IPS-20b (cell line): ENCODE data around the gene NSD2.

ENCODE experiments used
- H3K27ac ChIP-seq: one replicate; pipeline ENCODE4 v1.5.1; 2013; ENCODE audit warnings: low read length
- H3K27me3 ChIP-seq: 2 replicates; pipeline ENCODE4 v1.6.1; 2013; ENCODE audit warnings: mild to moderate bottlenecking, low read length, inconsistent platforms; ENCODE audit not compliant: insufficient read depth
- H3K36me3 ChIP-seq: 2 replicates; pipeline ENCODE4 v1.6.1; 2013; ENCODE audit warnings: low read depth, mild to moderate bottlenecking, inconsistent platforms, low read length, moderate library complexity; ENCODE audit not compliant: insufficient read depth
- H3K4me1 ChIP-seq: 2 replicates; pipeline ENCODE4 v1.6.1; 2013; ENCODE audit warnings: mild to moderate bottlenecking, control low read depth, inconsistent platforms, low read length, moderate library complexity; ENCODE audit not compliant: insufficient read depth
- H3K4me3 ChIP-seq: 2 replicates; pipeline ENCODE4 v1.5.1; 2013; ENCODE audit warnings: mild to moderate bottlenecking, low read length, inconsistent platforms
- H3K9ac ChIP-seq: 2 replicates; pipeline ENCODE4 v1.6.1; 2013; ENCODE audit warnings: low read depth, mild to moderate bottlenecking, inconsistent platforms, low read length, moderate library complexity
- H3K9me3 ChIP-seq: 2 replicates; pipeline ENCODE4 v1.6.1; 2013; ENCODE audit warnings: mild to moderate bottlenecking, low read depth, low read length, inconsistent platforms; ENCODE audit not compliant: insufficient read depth

The NSD2 gene

DNA sequence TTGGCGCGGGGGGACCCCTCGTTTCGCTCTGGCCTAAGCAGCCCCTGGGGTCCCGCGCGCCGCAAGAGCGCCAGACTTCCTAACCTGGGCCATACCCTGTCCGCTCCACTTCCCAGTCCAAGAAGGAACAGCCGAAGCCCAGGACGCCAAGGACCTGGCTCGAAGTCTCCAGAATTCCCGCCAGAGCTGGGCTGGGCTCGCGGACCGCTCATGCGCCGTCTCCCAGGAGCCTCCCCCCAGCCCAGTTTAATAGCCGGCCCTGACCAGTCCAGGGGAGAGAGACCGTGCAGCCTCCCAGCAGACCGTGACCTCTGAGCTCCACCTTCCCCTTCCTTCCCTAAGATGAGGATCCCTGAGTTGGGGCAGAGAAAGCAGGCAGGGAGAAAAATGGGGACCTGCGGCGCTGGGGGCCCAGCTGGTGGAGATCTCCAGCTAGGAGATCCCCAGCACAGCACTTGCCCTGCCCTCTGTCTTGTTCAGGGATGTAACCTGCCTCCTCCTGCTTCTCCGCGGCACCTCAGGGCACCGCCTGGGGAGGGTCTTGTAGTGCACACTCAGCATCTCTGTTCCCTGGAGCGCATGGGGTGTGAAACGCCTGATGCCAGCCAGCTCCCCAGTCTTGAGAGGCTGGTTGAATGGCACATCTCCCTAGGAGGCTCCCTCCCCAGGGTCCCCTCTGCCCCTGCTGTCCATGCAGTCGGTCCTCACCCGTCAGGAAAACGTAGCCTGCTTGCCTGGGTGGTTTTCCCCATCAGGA is 14.1 kb upstream of the NSD2 start:
- H3K27me3 ChIP-seq, result peaks cover 66% of the 10 kb centered on the region
- peak overlapping the region; percentile 59; the same call in 1 of the 2 replicates for H3K9ac ChIP-seq
- peaks cover 5% of the 10 kb centered on the region; the same call in 1 of the 2 replicates for H3K4me1 ChIP-seq
- H3K4me3 ChIP-seq, result peak overlapping the region; percentile 89
- no peak overlapping the region for H3K27ac ChIP-seq
- peaks cover 9% of the 10 kb centered on the region; the same call in 1 of the 2 replicates for H3K36me3 ChIP-seq
- no peaks in the 10 kb centered on the region for H3K9me3 ChIP-seq

DNA sequence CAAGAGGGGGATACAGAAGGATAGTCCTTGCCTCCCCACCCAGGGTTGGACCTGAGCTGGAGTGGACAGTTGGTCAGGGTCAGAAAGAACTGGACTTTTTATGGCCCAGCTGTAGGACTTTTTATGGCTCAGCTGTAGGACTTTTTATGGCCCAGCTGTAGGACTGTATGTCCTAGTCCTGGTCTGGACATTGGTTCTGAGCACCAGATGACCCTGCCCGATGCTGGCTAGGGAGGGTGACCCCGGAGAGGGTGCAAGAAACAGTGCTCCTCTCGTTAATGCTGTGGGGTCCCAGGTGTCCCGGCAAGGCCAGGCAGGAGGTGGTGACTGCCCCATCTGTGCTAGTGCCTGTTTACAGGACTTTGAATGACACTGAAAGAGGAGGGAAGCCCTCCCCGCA is 13.3 kb upstream of the NSD2 start:
- H3K4me1 ChIP-seq, result peaks cover 5% of the 10 kb centered on the region; the same call in 1 of the 2 replicates
- H3K9ac ChIP-seq, result no peak overlapping the region
- no peak overlapping the region for H3K27ac ChIP-seq
- no peaks in the 10 kb centered on the region for H3K9me3 ChIP-seq
- no peak overlapping the region for H3K4me3 ChIP-seq
- peaks cover 8% of the 10 kb centered on the region; the same call in 1 of the 2 replicates for H3K36me3 ChIP-seq
- H3K27me3 ChIP-seq, result peaks cover 74% of the 10 kb centered on the region

DNA sequence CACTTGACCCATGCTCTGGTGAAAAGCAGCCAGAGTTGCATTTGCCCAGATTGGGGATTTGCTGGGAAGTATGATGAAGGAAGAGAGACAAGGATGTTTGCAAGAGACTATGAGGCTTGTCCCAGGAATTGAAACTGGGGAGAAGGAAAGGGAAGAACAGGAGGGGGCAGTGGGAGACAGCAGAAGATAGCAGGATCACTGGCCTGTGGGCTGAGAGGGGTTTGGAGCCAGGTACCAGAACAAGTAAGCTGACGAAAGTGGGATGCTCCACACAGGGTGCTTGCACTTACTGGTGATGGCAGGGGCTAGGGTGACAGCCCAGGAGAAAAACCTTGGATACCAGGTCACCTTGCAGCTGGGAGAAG is 11.8 kb upstream of the NSD2 start:
- no peak overlapping the region for H3K9ac ChIP-seq
- H3K4me3 ChIP-seq, result no peak overlapping the region
- H3K9me3 ChIP-seq, result no peaks in the 10 kb centered on the region
- H3K27ac ChIP-seq, result no peak overlapping the region
- H3K4me1 ChIP-seq, result peaks cover 5% of the 10 kb centered on the region; the same call in 1 of the 2 replicates
- H3K36me3 ChIP-seq, result no peaks in the 10 kb centered on the region
- peaks cover 89% of the 10 kb centered on the region for H3K27me3 ChIP-seq

- no peak overlapping the region for H3K27ac ChIP-seq
- peak overlapping the region; percentile 40; the same call in 1 of the 2 replicates for H3K4me3 ChIP-seq
These were observed 8.9 kb upstream of the NSD2 start for GRCh38 chr4:1862055-1862911.

GRCh38 chr4:1862961-1863296 is 8.3 kb upstream of the NSD2 start:
- Histone ChIP-seq H3K9me3 (no peaks in the 10 kb centered on the region), H3K36me3 (no peaks in the 10 kb centered on the region), H3K9ac (no peak overlapping the region), H3K27me3 (peaks cover 99% of the 10 kb centered on the region), H3K27ac (no peak overlapping the region), H3K4me3 (peak overlapping the region; percentile 40; the same call in 1 of the 2 replicates), H3K4me1 (no peaks in the 10 kb centered on the region)

More at GRCh38 chr4:1862055-1862911, 8.9 kb upstream of the NSD2 start:
- Histone ChIP-seq H3K36me3 (no peaks in the 10 kb centered on the region), H3K9ac (no peak overlapping the region), H3K27me3 (peaks cover 99% of the 10 kb centered on the region), H3K9me3 (no peaks in the 10 kb centered on the region), H3K4me1 (no peaks in the 10 kb centered on the region)

DNA sequence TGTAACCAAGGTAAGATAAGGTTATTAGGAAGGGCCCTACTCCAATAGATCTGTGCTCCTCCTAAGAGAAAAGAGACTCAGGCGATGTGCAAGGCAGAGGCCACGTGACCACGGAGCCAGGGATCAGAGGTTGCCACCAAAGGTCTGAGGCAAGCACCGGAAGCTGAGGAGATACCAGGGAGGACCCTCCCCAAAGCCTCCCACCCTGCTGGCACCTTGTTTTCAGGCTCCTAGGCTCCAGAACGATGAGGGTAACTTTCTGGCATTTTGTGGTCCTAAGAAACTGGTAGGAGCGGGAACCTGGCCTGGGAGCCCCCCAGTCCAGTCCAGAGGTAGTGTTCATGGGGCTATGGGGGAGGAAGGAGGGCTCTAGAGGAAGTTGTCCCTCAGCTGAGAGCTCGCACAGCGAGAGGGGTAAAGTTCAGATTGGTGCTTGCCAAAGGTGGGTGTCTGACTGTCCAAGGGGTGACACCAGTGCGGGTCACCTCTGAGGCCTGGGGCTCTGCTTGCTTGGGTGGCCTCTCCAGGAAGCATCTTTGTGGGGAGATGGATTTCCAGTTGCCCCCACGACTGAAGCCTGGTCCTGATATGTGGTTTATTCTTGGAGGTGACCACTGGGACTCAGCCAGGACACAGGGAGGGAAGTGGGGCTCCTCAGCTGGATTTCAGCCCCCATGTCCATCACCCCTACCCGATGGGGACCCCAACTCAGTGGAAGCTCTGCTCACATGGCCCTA is 7.7 kb upstream of the NSD2 start:
- no peak overlapping the region for H3K9ac ChIP-seq
- H3K9me3 ChIP-seq, result no peaks in the 10 kb centered on the region
- H3K36me3 ChIP-seq, result no peaks in the 10 kb centered on the region
- H3K27me3 ChIP-seq, result peaks cover 99% of the 10 kb centered on the region
- H3K4me1 ChIP-seq, result no peaks in the 10 kb centered on the region
- H3K27ac ChIP-seq, result no peak overlapping the region
- no peak overlapping the region for H3K4me3 ChIP-seq

DNA sequence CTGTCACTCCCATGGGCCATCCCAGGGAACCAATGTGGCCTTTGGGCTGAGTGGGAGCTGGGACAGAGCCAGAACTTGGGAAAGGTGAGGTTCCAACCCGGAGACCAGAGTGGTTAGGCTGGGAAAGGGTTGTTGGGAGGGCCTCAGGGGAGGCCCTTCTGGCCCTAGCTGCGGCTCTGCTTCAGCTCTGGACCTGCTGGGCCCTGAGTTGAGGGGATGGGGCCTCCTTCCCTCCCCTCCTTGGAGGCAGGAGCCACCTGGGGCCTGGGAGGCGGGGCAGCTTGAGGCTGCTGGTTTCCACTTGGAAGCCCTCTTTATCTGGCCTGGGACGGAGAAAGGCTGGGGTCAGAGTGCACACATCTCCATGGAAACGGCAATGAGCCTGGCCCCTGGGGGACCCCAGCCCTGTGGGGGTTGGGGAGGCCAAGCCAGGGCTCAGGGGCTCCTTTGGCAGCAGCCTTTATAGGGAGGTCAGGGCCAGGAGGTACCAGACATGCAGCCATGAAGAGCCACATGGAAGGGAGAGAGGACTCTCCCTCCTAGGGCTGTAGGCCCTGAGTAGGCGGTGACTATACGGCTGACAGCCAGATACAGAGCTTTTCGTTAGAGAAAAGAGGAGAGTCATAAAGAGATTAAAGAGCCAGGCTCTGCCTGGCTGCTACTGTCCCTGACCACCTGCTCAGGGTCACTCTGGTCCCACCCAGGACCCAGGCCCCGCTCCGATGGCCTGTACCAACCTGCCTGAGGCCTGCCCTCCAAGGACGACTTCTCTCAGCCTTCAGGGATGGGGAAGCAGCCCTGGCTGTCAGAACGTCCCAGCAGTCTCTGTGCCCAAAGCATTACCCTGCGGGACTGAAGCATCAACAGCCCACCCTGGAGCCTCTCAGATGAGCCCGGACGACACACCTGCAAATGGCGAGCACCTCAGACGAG is 6.9 kb upstream of the NSD2 start:
- Histone ChIP-seq H3K27ac (no peak overlapping the region), H3K27me3 (peaks cover 99% of the 10 kb centered on the region)

DNA sequence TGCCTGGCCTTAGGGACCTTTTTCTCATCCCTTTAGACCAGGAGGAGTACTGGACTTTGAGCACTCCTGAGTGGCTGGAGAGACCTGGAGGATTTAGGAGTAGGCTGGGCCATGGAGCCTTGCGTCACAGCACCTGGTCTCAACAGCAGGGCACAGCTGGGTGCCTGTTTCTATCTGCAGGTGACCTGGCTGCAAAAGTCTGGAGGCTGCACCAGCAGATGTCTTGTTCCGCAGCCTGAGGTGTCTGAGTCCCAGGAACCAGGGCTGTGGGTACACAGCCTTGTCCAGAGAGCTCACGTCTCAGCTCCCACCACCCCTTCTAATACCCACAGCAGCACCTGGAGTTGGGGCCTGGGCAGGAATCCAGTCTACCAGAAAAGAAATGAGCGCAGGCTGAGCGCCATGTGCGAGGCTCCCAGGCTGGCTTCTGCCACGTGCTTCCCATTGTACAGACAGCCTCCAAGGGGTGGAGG is 5.0 kb upstream of the NSD2 start:
- Histone ChIP-seq H3K27me3 (peaks cover 88% of the 10 kb centered on the region), H3K9ac (no peak overlapping the region), H3K27ac (no peak overlapping the region), H3K4me1 (peaks cover 4% of the 10 kb centered on the region; the same call in 1 of the 2 replicates), H3K4me3 (no peak overlapping the region), H3K36me3 (no peaks in the 10 kb centered on the region), H3K9me3 (no peaks in the 10 kb centered on the region)

More for the DNA sequence above, 6.9 kb upstream of the NSD2 start:
- no peaks in the 10 kb centered on the region for H3K36me3 ChIP-seq
- H3K4me3 ChIP-seq, result no peak overlapping the region
- H3K4me1 ChIP-seq, result no peaks in the 10 kb centered on the region; the same call in 1 of the 2 replicates
- H3K9me3 ChIP-seq, result no peaks in the 10 kb centered on the region
- H3K9ac ChIP-seq, result no peak overlapping the region

DNA sequence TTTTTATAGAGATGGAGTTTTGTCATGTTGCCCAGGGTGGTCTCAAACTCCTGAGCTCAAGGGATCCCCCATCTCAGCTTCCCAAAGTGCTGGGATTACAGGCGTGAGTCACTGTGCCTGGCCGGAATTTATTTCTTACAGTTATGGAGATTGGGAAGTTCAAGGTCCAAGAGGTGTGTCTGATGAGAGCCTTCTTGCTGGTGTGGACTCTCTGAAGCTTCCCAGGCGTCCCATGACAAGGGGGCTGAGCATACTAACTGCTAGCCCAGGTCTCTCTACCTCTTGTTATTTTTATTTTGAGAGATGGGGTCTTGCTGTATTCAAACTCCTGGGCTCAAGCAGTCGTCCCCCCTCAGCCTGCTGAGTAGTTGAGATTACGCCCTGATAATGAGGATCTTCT is 2.9 kb upstream of the NSD2 start:
- Histone ChIP-seq H3K27ac (no peak overlapping the region), H3K27me3 (peaks cover 77% of the 10 kb centered on the region), H3K9me3 (no peaks in the 10 kb centered on the region), H3K4me3 (no peak overlapping the region), H3K9ac (no peak overlapping the region), H3K36me3 (no peaks in the 10 kb centered on the region), H3K4me1 (peaks cover 11% of the 10 kb centered on the region; the same call in 1 of the 2 replicates)

DNA sequence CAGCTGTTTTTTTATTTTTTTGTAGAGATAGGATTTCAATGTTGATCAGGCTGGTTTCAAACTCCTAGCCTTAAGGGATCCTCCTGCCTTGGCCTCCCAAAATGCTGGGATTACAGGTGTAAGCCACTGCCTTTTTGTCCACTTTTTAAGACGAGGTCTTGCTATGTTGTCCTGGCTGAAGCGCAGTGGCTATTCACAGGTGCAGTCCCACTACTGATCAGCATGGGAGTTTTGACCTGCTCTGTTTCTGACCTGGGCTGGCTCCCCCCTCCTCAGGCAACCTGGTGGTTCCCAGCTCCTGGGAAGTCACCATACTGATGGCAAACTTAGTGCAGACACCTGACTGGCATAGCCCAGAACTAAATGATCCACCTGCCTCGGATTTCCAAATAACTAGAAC is 2.3 kb upstream of the NSD2 start:
- H3K4me1 ChIP-seq, result peaks cover 11% of the 10 kb centered on the region; the same call in 1 of the 2 replicates
- H3K9ac ChIP-seq, result no peak overlapping the region
- H3K36me3 ChIP-seq, result no peaks in the 10 kb centered on the region
- no peak overlapping the region for H3K4me3 ChIP-seq
- H3K27ac ChIP-seq, result no peak overlapping the region
- H3K27me3 ChIP-seq, result peaks cover 70% of the 10 kb centered on the region
- no peaks in the 10 kb centered on the region for H3K9me3 ChIP-seq
